ENCODE measurements around the gene PRKG2.
"Not testable (repeated sequence)": the region's sequence is repeated elsewhere in the genome, so short reads cannot be mapped to it uniquely, and the experiment has no call there.

Gene PRKG2, protein sequence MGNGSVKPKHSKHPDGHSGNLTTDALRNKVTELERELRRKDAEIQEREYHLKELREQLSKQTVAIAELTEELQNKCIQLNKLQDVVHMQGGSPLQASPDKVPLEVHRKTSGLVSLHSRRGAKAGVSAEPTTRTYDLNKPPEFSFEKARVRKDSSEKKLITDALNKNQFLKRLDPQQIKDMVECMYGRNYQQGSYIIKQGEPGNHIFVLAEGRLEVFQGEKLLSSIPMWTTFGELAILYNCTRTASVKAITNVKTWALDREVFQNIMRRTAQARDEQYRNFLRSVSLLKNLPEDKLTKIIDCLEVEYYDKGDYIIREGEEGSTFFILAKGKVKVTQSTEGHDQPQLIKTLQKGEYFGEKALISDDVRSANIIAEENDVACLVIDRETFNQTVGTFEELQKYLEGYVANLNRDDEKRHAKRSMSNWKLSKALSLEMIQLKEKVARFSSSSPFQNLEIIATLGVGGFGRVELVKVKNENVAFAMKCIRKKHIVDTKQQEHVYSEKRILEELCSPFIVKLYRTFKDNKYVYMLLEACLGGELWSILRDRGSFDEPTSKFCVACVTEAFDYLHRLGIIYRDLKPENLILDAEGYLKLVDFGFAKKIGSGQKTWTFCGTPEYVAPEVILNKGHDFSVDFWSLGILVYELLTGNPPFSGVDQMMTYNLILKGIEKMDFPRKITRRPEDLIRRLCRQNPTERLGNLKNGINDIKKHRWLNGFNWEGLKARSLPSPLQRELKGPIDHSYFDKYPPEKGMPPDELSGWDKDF

DNA sequence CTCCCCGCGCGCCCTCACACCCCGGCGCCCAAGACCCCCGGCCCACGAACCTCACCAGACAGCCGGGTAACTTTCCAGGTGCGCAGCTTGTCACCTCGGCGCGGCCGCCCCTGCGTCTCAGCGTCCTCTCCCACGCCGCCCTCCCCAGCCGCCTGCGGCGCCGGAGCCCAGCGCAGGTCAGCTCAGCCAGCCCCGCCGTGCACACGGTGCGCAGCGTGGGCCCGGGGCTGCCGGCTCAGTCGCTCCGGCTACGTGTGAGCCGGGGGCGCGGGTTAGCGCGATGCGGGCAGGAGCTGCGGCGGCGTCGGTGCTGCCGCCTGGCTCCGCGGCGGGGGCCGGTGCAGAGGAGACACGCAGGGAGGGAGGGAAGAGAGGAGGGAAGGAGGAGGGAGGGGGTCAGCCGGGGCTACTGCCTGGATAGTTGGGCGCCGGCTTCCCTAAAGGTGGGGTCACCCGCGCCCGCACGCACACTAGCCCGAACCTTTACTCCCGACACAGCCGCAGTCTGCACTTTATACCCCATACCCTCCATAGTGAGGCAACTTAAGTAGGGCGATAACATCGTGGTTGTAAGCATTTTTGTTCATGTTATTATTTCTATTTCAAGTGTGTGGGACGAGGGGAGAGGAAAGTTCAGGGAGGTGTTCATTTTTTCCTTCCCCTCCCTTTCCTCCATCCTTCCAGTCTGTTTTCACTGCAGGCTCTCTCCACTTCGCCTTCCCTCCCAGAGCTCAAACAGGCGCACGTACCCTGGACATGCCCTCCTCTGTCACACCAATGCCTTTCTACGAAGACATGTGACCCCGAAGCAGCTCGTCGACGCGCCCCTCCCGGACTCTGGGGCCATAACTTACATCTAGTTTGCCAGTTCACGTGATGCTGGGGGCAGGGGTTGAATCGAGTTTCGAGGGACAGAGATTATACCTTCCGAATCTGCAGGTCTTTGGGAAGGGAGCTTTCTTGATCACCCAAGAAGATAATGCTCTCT, at the start of gene PRKG2:
TSS of gene PRKG2 (minus strand) at position 342 of the 988 bp plus-strand sequence. CDS start 10,175 bp downstream, outside the sequence.
- DNase-seq, result no peak

DNA sequence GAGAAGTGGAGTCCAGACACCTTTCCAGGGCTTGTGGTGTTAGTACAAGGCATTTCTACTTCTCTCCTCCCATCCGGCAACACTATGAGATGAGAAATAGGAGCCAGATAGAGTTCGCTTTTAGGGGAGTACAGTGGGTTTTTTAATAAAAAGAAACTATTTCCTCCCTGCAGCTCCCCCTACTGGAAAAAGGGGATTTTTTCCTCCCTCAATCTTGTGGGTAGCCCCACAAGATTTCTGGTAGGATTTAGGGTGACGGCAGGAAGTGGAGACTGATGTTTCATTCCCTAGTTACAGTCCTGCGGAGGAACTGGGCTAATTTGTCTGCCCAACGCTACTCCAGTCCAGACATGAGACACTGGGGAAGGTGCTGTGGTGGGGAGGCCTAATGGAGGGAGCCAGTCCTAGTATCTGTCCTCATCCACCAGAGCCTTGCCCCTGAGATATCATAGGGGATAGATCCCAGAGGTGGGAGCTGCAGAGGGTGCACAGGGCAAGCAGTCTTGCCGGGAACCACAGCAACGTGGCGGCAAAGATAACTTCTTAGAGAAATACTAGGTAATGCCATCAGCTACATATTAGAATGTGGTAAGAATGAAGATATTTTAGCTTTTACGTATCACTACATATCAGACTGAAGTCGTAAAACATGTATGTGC, 45.5 kb upstream of the PRKG2 start:
- DNase-seq, result no peak

DNA sequence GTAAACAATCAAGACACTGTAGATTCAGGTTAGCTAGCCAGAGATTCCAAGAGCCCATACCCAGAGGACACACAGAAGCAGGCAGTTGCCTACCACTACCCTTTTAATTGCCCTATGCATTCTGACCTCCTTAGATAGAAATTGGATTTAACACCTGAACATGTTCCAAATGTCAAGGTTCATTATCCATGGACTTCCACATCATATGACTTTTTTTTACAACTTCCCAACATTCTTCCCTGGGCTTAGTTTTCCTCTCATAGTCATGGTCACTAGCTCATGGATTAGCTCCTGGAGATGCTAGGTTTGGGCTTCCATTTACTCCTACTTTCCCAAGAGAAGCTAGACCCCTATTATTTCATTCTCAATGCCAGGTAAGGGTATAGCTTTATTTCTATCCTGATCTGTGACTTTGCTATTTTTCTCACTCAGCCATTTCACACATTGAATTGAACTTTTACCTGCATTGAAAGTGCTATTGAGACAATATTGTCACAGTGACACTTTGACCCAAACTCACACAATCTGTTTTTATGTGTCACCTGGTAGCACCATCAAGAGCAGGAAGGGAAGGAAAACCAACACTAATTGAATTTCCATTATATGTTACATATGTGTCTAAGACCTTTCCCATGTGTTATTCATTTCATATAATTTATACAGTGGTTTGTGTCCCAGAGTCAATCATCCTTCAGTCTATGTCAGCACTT, 44.0 kb upstream of the PRKG2 start:
- DNase-seq, result no peak

DNA sequence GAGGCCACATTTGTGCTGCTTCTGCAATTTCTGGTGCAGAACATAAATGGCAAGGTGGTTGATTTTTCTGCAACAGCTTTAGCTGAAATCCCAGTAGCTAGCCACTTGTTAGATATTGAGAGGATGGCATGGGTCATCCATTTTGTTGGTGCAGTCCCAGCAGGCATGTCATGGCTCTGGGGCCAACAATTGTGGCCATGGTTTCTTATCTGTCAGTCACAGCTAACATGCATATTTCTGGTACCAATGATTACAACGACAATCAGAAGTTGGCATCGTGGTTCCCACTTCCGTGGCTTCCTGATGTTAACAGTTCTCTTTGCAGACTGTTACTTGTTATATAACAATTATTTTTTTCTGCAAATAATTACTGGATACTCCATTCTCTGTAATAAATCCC, 42.8 kb upstream of the PRKG2 start:
- DNase-seq, result no peak

DNA sequence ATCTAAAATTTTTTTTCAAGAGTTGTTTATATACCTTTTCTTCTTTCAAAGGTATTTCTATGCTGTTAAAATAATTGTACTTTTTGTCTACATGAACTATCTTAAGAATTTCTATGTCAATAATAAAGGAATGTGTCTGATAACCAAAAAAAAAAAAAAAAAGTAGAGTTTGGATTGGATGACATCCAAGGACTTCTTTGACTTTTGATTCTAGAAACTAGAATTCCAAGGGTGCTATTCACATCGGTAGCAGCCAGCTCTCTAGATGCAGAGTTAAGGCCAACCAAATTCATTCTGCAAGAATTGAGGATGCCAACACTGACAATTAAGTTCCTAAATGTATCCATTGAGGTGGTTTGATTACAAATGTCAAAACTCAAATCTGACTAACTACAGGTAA, 42.0 kb upstream of the PRKG2 start:
- DNase-seq, result no peak

DNA sequence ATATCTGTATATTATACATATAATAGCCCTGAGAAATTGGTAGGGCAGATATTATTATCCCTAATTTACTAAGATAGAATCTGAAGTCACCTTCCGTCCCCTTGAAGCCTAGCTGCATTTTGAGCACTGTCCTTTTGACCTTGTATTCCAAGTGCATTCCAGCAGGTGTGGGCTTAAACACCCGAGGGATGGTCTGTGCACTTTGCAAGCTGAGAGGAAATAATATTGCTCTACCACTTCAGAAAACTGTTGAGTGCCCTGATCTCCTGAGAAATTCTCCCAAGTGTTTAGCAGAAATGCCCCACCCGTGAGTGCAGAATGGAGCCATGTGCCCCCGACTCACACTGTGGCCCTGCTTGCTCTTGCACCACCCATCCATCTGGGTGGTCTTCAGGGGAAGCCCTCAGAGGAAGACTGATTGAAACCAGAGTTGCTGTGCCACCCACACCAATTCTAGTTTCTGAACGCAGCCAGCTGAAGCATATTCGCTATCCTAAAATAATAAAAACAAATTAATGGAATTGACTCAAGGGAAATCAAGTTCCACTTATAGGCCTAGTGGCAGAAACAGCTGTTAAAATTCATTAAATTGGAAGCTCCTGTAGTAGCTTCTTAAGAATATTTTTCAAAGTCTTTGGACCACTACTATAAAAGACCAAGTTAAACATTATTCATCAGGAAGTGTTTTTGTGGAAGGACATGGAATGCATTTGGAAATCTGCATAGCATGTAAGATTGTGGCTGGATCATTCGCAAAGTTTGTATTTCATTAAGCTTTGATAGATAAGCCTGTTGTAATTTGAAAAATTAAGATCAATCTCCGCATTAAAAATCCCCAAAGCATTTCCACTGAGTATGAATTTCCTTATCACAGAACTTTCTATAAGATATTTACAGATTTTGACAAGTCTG, 41.3 kb upstream of the PRKG2 start:
- no peak for DNase-seq

DNA sequence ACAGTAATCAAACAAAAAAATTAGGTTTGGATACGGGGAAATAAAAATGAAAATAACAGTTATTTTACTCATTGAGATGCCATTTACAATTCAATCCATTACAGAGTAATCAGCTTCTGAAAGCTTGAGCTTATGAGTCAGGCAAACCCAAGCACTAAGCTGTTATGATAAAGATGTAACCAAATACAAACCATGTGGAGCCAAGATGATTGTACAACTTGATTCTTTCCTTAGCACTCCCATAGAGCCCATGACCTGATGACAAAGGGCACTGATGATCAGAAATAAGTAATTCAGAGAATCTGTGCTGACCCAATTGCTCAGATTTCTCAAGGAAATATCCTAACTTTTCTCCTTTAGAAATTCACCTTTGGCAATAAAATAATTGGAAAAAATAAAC, 40.5 kb upstream of the PRKG2 start:
- no peak for DNase-seq

DNA sequence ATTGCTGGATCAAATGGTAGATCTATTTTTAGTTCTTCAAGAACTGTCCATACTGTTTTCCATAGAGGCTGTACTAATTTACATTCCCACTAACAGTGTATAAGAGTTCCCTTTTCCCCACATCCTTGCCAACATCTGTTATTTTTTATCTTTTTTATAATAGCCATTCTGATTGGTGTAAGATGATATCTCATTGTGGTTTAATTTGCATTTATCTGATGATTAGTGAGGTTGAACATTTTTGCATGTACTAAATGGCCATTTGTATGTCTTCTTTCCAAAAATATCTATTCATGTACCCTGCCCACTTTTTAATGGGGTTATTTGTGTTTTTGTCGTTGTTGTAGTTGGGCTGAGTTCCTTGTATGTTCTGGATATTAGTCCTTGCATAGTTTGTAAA, 35.4 kb upstream of the PRKG2 start:
- DNase-seq, result no peak

DNA sequence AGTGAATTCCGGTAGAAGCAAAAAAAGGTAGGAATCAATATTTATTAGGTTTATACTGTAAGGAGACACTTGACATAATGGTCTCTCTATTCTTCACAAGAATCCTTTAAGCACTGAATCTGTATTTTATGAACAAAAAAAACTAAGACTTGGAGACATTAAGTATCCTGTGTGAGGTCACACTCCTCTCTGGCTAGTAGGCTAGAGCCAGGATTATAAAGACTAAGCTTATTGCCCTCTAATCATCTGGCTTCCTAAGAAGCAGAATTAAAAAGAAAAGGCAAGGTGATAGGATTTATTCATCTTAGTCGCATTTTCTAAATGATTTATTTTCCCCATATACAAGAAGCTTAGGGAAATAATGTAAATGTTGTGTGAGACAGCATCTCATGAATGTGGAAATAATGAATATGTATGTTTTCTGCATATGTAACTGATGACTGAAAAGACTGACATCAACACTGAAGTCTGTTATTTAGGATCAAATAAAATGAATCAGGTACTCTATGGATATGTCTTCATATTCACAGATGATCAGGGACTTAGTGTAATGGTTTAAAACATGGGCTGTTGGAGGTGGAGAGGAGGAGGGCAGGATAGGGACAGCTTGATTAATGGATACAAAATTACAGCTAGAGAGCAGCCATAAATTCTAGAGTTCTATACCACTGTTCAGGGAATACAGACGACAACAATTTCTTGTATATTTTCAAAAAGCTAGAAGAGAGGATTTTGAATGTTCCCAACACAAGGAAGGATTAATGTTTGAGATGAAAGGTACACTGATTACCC, 30.4 kb upstream of the PRKG2 start:
- DNase-seq, result no peak

DNA sequence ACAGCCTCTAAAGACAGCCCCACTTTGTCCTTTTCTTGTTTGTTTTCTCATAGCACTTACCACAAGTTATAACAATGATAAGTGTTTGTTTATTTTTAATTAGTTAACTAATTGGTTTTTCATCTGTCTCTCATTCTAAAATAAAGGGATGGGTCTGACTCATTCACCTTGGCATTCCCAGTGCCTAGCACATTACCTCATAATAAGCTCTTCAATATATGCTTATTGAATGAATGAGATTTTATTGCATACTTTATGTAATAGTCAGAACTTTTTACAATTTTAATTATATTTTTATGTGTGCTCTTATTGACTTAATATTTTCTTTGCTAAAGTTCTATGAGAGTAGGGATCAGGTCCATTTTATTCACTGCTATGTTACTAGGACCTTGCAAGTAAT, 22.8 kb upstream of the PRKG2 start:
- no peak for DNase-seq

DNA sequence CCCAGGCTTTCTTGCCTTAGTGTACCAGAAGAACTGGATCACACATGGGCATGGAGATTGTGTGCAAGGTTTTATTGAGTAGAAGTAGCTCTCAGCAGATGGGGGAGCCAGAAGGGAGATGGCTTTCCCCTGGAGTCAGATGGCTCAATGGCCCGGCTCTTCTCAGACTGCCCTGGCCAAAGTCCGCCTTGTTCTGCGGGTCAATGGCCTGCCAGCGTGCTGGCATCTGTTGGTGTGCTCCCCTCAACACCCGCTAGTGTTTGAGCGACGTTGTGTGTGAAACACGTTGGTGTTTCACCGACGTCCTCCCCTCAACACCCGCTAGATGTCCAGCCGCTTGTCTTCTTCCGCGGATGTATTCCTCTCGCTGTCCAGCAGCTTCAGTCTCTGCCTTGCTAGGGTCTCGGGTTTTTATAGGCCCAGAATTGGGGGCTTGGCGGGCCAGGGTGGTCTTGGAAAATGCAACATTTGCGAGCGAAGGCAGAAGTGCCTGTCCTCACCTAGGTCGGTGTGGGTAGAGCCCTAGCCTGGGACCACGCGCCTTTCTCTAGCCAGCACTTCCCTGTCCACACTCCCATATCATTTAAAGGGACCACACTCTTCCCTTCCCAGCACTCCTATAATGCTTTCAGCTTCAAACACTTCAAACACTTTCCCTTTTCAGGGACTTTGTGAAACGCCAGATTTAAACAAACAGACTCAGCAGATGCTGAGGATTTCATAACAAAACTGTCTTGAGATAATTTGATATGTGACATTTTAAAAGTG, 21.1 kb upstream of the PRKG2 start:
- no peak for DNase-seq

DNA sequence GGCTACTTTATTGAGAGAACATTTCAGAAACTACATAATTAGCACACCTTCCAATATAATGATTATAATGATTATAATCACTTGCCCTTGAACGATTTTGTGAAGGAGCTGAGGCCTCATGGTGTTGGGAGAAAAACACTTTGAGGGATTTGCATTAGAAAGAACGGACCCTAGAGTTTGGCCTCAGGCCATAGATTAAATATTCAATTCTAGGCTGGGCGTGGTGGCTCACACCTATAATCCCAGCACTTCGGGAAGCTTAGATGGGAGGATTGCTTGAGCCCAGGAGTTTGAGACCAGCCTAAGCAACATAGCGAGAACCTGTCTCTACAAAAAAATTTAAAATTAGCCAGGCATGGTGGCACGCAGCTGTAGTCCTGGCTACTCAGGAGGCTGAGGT, 12.9 kb upstream of the PRKG2 start:
- no peak for DNase-seq

DNA sequence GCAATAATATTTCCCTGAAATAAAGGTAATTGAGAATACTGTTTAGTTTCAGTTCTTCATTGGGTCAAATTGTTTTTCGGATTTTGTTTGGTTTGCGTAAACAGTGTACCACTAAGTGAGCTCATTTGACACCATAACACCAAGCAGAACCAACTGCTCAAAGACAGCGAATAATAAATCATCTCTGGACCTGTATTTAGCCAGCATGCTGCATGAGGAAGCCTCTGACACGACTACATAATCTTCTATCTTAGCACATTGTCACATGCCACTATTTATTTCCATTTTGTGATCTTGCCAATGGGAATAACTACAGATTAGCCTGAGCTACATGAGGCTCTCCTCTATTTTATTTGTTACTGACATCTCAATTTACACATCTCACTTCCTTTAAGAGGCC, 12.1 kb upstream of the PRKG2 start:
- no peak for DNase-seq

DNA sequence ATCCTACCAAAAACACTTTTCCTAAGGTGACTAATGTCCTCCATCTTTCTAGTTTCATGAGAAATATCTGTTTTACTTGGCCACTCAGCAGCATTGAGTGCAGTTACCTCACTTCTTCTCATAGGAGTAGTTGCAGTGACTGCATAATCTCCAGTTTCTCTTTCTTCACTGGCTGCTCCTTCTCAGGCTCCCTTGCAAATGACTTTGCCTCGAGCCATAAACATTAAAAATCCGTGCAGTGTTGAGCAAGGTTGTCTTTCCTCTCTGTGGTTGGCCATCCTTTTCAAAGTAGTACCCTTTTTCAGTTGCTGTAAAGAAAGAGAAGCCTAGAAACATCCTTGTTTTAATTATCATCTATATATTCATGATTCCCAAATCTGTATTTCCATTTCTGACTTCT, 10.2 kb upstream of the PRKG2 start:
- DNase-seq, result no peak

DNA sequence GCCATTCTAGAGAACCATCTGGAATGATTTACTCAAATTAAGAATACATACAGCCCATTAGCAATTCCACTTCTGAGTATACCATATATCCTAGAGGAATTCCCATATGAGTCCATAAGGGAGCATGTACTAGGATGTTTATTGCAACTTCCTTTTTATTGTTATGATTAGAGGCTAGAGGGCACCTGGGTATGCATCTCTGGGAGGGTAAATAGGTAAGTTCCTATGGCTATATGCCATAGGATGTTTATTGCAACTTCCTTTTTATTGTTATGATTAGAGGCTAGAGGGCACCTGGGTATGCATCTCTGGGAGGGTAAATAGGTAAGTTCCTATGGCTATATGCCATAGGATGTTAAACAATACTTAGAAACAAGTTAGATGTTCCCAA, 7.1 kb upstream of the PRKG2 start:
- not testable (repeated sequence) for DNase-seq

DNA sequence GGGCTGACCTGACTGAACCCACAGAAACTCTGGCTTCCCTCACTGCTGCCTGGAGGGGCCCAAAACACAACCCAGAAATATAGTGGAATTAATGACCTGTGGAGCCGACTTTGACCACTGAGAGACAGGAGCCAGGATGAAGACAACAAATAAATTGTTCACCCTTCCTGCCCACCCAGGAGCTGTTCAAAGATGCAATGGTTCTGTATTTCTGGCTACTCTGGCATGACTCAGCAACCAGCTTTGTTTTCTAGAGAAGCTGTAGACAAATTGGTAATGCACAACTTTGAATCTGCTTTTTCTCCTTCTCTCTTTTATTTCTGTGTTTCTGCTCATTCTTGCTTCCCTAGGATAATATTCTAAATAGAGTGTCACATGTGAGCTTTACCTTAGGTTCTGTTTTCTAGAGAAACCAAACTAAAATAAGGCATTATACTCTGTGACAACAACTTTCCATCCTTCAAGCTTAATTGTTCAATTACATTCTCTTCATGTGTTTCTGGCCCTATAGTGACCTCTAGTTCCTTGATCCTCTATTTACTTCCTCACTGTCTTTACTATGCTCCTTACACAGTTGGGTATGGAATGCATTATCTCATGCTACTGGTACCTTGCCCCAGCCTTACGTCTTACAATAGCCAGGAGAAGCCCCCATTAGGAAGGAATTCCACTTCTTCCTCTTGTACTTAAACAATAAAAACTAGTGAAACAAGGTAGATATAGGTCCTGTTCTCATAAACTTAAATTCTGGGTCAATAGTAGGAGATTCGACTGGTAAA, 6.5 kb upstream of the PRKG2 start:
- DNase-seq, result no peak

DNA sequence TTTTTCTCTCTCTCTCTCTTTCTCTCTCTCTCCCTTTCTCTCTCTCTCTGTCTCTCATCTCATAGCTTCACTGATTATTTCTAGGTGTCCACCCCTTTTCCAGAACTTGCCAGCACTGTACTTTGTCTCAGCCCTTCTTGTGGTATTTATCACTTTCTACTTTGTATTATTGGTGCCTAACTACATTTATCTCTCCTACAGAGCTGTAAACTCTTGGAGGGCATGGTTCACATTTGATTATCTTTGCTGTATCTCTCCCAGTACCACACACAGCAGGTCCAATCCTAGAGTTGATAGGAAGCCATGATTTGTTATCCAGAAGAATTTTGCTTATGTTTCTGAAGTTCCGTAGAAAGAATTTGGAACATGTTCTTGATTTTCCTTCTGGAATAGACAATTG, 5.2 kb upstream of the PRKG2 start:
- no peak for DNase-seq

DNA sequence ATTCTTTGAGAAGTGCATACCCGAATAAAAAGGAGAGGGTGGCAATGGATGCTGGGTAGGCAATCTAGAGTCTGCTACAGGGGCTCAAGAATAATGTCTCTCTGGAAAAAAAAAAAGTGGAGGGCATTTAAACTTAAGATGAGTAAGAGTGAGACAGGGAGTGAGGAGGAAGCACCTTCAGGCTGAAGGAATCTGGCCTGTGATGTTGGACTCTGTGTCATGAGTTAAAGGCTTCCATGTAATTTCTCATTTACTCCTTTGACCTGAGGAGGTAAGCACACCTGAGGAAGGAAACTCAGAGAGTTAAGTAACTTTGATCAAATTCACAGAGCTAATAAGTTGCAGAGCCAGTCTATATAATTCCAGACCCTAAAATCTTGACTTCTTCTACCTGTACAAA, 3.2 kb upstream of the PRKG2 start:
- no peak for DNase-seq

All from COR-L47 (cell line).